GM12878 (cell line): ENCODE results near the gene GJD3. TPM values are rescaled to one million over a fixed set of nuclear protein-coding genes. Genes with fewer than 3 reads are reported as not detected.
"Not testable (repeated sequence)": the region's sequence is repeated elsewhere in the genome, so short reads cannot be mapped to it uniquely, and the experiment has no call there.

Experiments used
- ATAC-seq: fragments of 200-7000 bp; cut with Tn5 transposase; 3 replicates; pipeline ENCODE4 v1.9.1; 2020; ENCODE audit warnings: mild to moderate bottlenecking, moderate library complexity
- BruUV-seq: library from RNA; stranded (reverse); fragments of 400-500 nt; replicated peaks from 2 replicates; lab custom pipeline; 2021; lab: Mats Ljungman, UMichigan
- CTCF ChIA-PET: fragments of 300-600 bp; sonication (Branson Sonifier 250); formaldehyde crosslinking; extraction: SDS; loops from one replicate; lab custom pipeline; 2021; ENCODE audit warnings: inconsistent platforms; lab: Yijun Ruan, JAX
- POLR2A ChIA-PET: fragments of 350-600 bp; formaldehyde crosslinking; extraction: SDS; loops from one replicate; lab custom pipeline; 2021; ENCODE audit warnings: inconsistent platforms; lab: Charles Lee
- RAD21 ChIA-PET: fragments of 300-600 bp; sonication (Branson Sonifier 250); formaldehyde crosslinking; loops from one replicate; lab custom pipeline; 2023; ENCODE audit warnings: antibody characterized with exemption; ENCODE audit not compliant: unreplicated experiment; lab: Charles Lee
- SMC1A ChIA-PET: fragments of 300-600 bp; sonication (Branson Sonifier 250); formaldehyde crosslinking; loops from one replicate; lab custom pipeline; 2023; ENCODE audit not compliant: unreplicated experiment, uncharacterized antibody; lab: Charles Lee
- DNase-seq: peaks from one replicate; pipeline ENCODE4 v3.0.0-alpha.2; 2011; ENCODE audit warnings: low read depth, low spot score
- FAIRE-seq: peaks from 3 replicates; lab custom pipeline; 2011; peaks lifted over from hg19 to GRCh38; lab: Jason Lieb, UNC
- H2AFZ ChIP-seq: 2 replicates; pipeline ENCODE4 v1.6.0; 2011; ENCODE audit warnings: low read depth, low read length, control low read depth; ENCODE audit not compliant: control insufficient read depth
- H3K27ac ChIP-seq: 2 replicates; pipeline ENCODE4 v1.5.1; 2011; ENCODE audit warnings: control low read depth; ENCODE audit not compliant: control insufficient read depth, insufficient read depth
- H3K27me3 ChIP-seq, 2 experiments: replicated peaks in 1 of 2; 2 replicates each; pipeline versions ENCODE4 v1.6.0 to v1.6.1; 2011; ENCODE audit warnings: low read length in 1 of 2; ENCODE audit not compliant: control insufficient read depth in 2 of 2, insufficient read depth in 2 of 2
- H3K36me3 ChIP-seq, 2 experiments: 2 replicates each; pipeline ENCODE4 v1.5.1; 2011; ENCODE audit warnings: low read length in 1 of 2; ENCODE audit not compliant: control insufficient read depth in 2 of 2, insufficient read depth in 2 of 2
- H3K4me1 ChIP-seq: 2 replicates; pipeline ENCODE4 v1.6.1; 2011; ENCODE audit warnings: mild to moderate bottlenecking, low read length, moderate library complexity, mixed read lengths; ENCODE audit not compliant: control insufficient read depth, insufficient read depth
- H3K4me2 ChIP-seq: 2 replicates; pipeline ENCODE4 v1.6.0; 2011; ENCODE audit warnings: control low read depth; ENCODE audit not compliant: control insufficient read depth, insufficient read depth
- H3K4me3 ChIP-seq: fragments of 200-600 bp; sonication (generic); 2 replicates; pipeline ENCODE4 v1.5.1; 2016
- H3K79me2 ChIP-seq: 2 replicates; pipeline ENCODE4 v1.6.0; 2011; ENCODE audit warnings: low read length; ENCODE audit not compliant: control insufficient read depth, insufficient read depth
- H3K9ac ChIP-seq: 2 replicates; pipeline ENCODE4 v1.8.0; 2011; ENCODE audit warnings: low read length, control low read depth, mixed read lengths; ENCODE audit not compliant: control insufficient read depth, insufficient read depth
- H3K9me3 ChIP-seq: replicated peaks from 3 replicates; pipeline ENCODE4 v1.5.1; 2011; ENCODE audit warnings: mild to moderate bottlenecking, low read length; ENCODE audit not compliant: control insufficient read depth, insufficient read depth
- H4K20me1 ChIP-seq: 2 replicates; pipeline ENCODE4 v1.6.0; 2011; ENCODE audit not compliant: control insufficient read depth, insufficient read depth
- RB1 ChIP-seq: fragments of 450-650 bp; formaldehyde crosslinking; IDR thresholded peaks from 2 replicates; pipeline ENCODE4 v1.6.1; 2017; ENCODE audit warnings: mild to moderate bottlenecking, borderline replicate concordance
- WGBS: methylation state at CpG from one replicate; pipeline ENCODE4 v1.1.6; 2016; ENCODE audit warnings: low lambda C conversion rate; ENCODE audit not compliant: insufficient replicate concordance, insufficient coverage; ENCODE audit errors: missing lambda C conversion rate; 5-methylcytosine and 5-hydroxymethylcytosine counted together
- in situ Hi-C: fragments of 300-500 bp; cut with MboI; formaldehyde crosslinking; loops from 9 replicates; pipeline ENCODE4 v1.14.3; 2018; ENCODE audit warnings: mixed read lengths
- intact Hi-C: fragments of 100-400 bp; cut with micrococcal nuclease; formaldehyde crosslinking; loops from one replicate; pipeline ENCODE4 v1.14.2; 2022; ENCODE audit not compliant: unreplicated experiment
- polyA plus RNA-seq, 11 experiments: library from polyadenylated mRNA; depleted of rRNA in 4 of 11; unstranded in 6 of 11; stranded (reverse) in 5 of 11; fragments of >200 nt; fragmentation: Nextera tagmentation in 4 of 11; fragmentation: Illumina TruSeq in 1 of 11; extraction: Ambion mirVana in 4 of 11; extraction: Trizol in 1 of 11; gene quantifications; 1 replicate in 1 of 11; 2 replicates in 10 of 11; pipeline versions ENCODE4 v1.2.1 to v1.2.3, GENCODE V29; 2011 to 2016; ENCODE audit warnings: inconsistent platforms in 2 of 11, missing spikeins in 2 of 11, low read depth in 1 of 11
- total RNA-seq, 4 experiments: library from RNA; depleted of rRNA in 3 of 4; stranded (reverse); fragments of >200 nt in 3 of 4; fragmentation: Illumina TruSeq in 1 of 4; extraction: Trizol in 1 of 4; gene quantifications; 2 replicates each; pipeline versions ENCODE4 v1.2.1 to v1.2.3, GENCODE V29; 2013 to 2021

GJD3 gene
- total and polyA plus RNA-seq, 10 of the 15 experiments (the other 5 are each of a cell fraction or from before 2014, with no cell fraction given) = 1.6 TPM; not detected in 9

DNA sequence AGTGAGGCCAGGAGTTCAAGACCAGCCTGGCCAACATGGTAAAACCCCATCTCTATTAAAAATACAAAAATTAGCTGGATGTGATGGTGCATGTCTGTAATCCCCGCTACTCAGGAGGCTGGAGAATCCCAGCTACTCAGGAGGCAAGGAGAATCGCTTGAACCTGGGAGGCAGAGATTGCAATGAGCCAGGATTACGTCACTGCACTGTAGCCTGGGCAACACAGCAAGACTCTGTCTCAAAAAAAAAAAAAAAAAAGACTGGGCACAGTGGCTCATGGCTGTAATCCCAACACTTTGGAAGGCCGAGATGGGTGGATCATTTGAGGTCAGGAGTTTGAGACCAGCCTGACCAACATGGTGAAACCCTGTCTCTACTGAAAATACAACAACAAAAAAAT, 45.0 kb upstream of the GJD3 start:
- FAIRE-seq, H3K27ac ChIP-seq, H3K27me3 ChIP-seq, DNase-seq, H3K9ac ChIP-seq, BruUV-seq, intact Hi-C loops, H3K4me3 ChIP-seq, H3K4me1 ChIP-seq, H3K4me2 ChIP-seq, ATAC-seq, H2AFZ ChIP-seq, H3K79me2 ChIP-seq, H3K9me3 ChIP-seq, H4K20me1 ChIP-seq, in situ Hi-C loops: not testable (repeated sequence)
- SMC1A ChIA-PET = interaction anchor here (1.0 to 2.8 kb wide), 5 partner anchors 12 to 204 kb away, joined by 3 to 14 read pairs (median 3); no protein-coding TSS in a partner anchor
- WGBS = 99% methylated on average over 4 of the region's 4 CpGs
- CTCF ChIA-PET = interaction anchor here (0.6 to 1.8 kb wide), 7 partner anchors 8 to 123 kb away, joined by 3 to 6 read pairs (median 3); partner anchors contain the start of gene TOP2A
- POLR2A ChIA-PET = interaction anchor here (0.6 to 1.4 kb wide), 6 partner anchors 8 to 1781 kb away, joined by 3 to 12 read pairs (median 4); partner anchors contain the start of gene TOP2A
- RAD21 ChIA-PET = interaction anchor here (1.8 kb wide), 1 partner anchor 123 kb away, joined by 5 read pairs; no protein-coding TSS in a partner anchor
- peaks cover 4 to 30% of the 10 kb centered on the region in 2 experiments for H3K36me3 ChIP-seq

DNA sequence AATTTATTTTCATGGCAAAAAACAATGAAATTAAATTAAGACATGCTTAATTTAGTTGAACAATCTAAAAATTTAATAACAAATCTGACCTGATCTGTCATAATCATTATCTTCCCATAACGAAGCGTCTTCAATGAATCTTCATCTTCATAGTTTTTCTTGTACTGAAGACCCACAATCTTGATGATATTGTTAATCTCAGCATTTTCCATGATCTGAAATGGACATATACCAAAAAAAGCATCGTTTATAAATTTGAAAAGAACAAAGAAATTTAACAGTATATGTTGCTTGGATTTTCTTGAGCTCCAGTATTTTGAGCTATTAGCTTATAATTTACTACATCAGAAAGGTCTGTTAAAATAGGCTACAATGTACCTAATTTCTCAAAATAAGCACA, 42.9 kb upstream of the GJD3 start:
- H4K20me1 ChIP-seq = no peaks in the 10 kb centered on the region
- ChIA-PET CTCF (interaction anchor here (0.9 to 1.5 kb wide), 8 partner anchors 8 to 127 kb away, joined by 3 to 4 read pairs (median 4); partner anchors contain the start of gene TOP2A), RAD21 (interaction anchor here (1.6 kb wide), 1 partner anchor 10 kb away, joined by 6 read pairs; the partner anchor contains the start of gene TOP2A), POLR2A (interaction anchor here (0.9 kb wide), 1 partner anchor 294 kb away, joined by 3 read pairs; no protein-coding TSS in a partner anchor), SMC1A (interaction anchor here (0.7 to 2.8 kb wide), 7 partner anchors 8 to 125 kb away, joined by 3 to 14 read pairs (median 5); partner anchors contain the start of gene TOP2A)
- H3K9ac ChIP-seq = no peak overlapping the region
- no peak overlapping the region for H2AFZ ChIP-seq
- no peak overlapping the region for H3K4me2 ChIP-seq
- intact Hi-C loops (no loop called here), in situ Hi-C loops (no loop called here)
- ATAC-seq = no peak
- H3K79me2 ChIP-seq = no peaks in the 10 kb centered on the region
- no peaks in the 10 kb centered on the region for H3K27me3 ChIP-seq
- H3K9me3 ChIP-seq = no peaks in the 10 kb centered on the region
- FAIRE-seq = no peak
- no peak overlapping the region for H3K4me3 ChIP-seq
- H3K4me1 ChIP-seq = no peaks in the 10 kb centered on the region
- 100% methylated on average over 3 of the region's 3 CpGs for WGBS
- no peak overlapping the region for H3K27ac ChIP-seq
- DNase-seq = no peak
- peaks cover 6 to 39% of the 10 kb centered on the region in 2 experiments for H3K36me3 ChIP-seq
- no TSS peak for BruUV-seq
- TF ChIP-seq RB1 = no peak
